Psoas muscle (tissue), 8 donors: ENCODE data around the gene USP11. TPM values are rescaled to one million over a fixed set of nuclear protein-coding genes. Genes with fewer than 3 reads are reported as not detected.

Source experiments
- ATAC-seq, 4 donors: fragments of 200-7000 bp; cut with Tn5 transposase; one replicate each; pipeline ENCODE4 v1.9.1; 2020; ENCODE audit warnings: moderate library complexity in 3 of 4, mild to moderate bottlenecking in 2 of 4
- DNase-seq, 2 donors: peaks; one replicate each; pipeline ENCODE4 v3.0.0-alpha.2; 2020
- H3K27ac ChIP-seq: fragments of 200-600 bp; one replicate; pipeline ENCODE4 v1.8.0; 2022
- H3K27me3 ChIP-seq, 3 donors: fragments of 200-600 bp in 1 of 3; one replicate each; pipeline versions ENCODE4 v1.6.1 to v1.8.0; 2013 to 2022; ENCODE audit warnings: low read length in 2 of 3, mild to moderate bottlenecking in 2 of 3, moderate library complexity in 1 of 3; ENCODE audit not compliant: insufficient read depth in 3 of 3
- H3K36me3 ChIP-seq, 2 donors: fragments of 200-600 bp in 1 of 2; one replicate each; pipeline versions ENCODE4 v1.6.1 to v1.8.0; 2013 to 2022; ENCODE audit warnings: low read depth in 1 of 2, mild to moderate bottlenecking in 1 of 2, moderate library complexity in 1 of 2; ENCODE audit not compliant: insufficient read depth in 1 of 2
- H3K4me1 ChIP-seq: fragments of 200-600 bp; one replicate; pipeline ENCODE4 v1.8.0; 2022
- H3K4me3 ChIP-seq: fragments of 200-600 bp; one replicate; pipeline ENCODE4 v1.8.0; 2022; ENCODE audit warnings: mild to moderate bottlenecking
- H3K9me3 ChIP-seq: fragments of 200-600 bp; one replicate; pipeline ENCODE4 v1.8.0; 2022
- CTCF ChIP-seq: fragments of 200-600 bp; IDR thresholded peaks from one replicate; pipeline ENCODE4 v1.8.0; 2022; ENCODE audit warnings: antibody characterized with exemption
- WGBS, 3 donors: extraction: QIAGEN DNeasy Blood & Tissue Kit; methylation state at CpG; one replicate each; pipeline versions ENCODE4 v1.1.6 to v1.1.7; 2013; 5-methylcytosine and 5-hydroxymethylcytosine counted together
- intact Hi-C, 2 donors: fragments of 100-400 bp; cut with DNase I; formaldehyde crosslinking; loops; one replicate each; pipeline versions ENCODE4 v1.11.0 to v1.14.2; 2022
- polyA plus RNA-seq, 3 donors: library from polyadenylated mRNA; stranded (reverse); fragments of 200-250 nt; gene quantifications; one replicate each; pipeline ENCODE4 v1.2.3, GENCODE V29; 2013
- total RNA-seq, 4 donors: library from RNA; stranded (reverse); fragmentation: NEBNext Ultra II Directional in 2 of 4; extraction: Animal tissue kit (Norgen Biotek cat#: 25700) in 2 of 4; gene quantifications; one replicate each; pipeline versions ENCODE4 v1.2.1 to v1.2.4, GENCODE V29; 2021 to 2023
- donor health status: healthy with polysubstance abuse.
- donor health status: DM: no; HTN: no; CAD: no; lungs with moderate emphysema.
- donor health status: Bipolar disorder and iron deficiency.
- donor health status: healthy.
- donor health status: DM: yes; HTN: yes; CAD: no.
- donor health status: DM: no; HTN: no; CAD: no.
- donor health status: DM: no; HTN: no; CAD: no.
- donor health status: DM: yes; HTN: yes; CAD: no.

The USP11 gene
- total and polyA plus RNA-seq, 7 donors: 16.1 to 50.7 (median 30.7) TPM

GRCh38 chrX:47231167-47231566 lies 1.6 kb upstream of the USP11 start:
- WGBS, 3 donors: 68 to 84% (median 73%) methylated on average over 2 of the region's 2 CpGs
- H3K27me3 ChIP-seq: no peaks in the 10 kb centered on the region
- H3K9me3 ChIP-seq: no peaks in the 10 kb centered on the region
- TF ChIP-seq CTCF: no peak
- peaks cover 5% of the 10 kb centered on the region for H3K4me1 ChIP-seq
- intact Hi-C loops: no loop called here
- peaks cover 0 to 37% of the 10 kb centered on the region in 2 donors for H3K36me3 ChIP-seq
- no peak overlapping the region for H3K4me3 ChIP-seq
- ATAC-seq: no peak
- DNase-seq: no peak
- no peak overlapping the region for H3K27ac ChIP-seq

- intact Hi-C loops: loop anchor here (2.0 kb wide), 1 partner anchor 13 kb away; the partner anchor contains the start of gene CDK16 (in 2 of the 2)
- Histone ChIP-seq H3K9me3 (no peaks in the 10 kb centered on the region), H3K4me1 (peaks cover 5% of the 10 kb centered on the region), H3K4me3 (peak overlapping the region; percentile 71), H3K27ac (peak overlapping the region; percentile 91), H3K27me3 (no peaks in the 10 kb centered on the region), H3K36me3 (peaks cover 0 to 26% of the 10 kb centered on the region in 2 donors)
- no peak for TF ChIP-seq CTCF
- 66 to 71% (median 68%) methylated on average over 8 of the region's 8 CpGs for WGBS, 3 donors
- ATAC-seq (no peak), DNase-seq (no peak)
Measured at GRCh38 chrX:47232197-47232802, 509 bp upstream of the USP11 start.

DNA sequence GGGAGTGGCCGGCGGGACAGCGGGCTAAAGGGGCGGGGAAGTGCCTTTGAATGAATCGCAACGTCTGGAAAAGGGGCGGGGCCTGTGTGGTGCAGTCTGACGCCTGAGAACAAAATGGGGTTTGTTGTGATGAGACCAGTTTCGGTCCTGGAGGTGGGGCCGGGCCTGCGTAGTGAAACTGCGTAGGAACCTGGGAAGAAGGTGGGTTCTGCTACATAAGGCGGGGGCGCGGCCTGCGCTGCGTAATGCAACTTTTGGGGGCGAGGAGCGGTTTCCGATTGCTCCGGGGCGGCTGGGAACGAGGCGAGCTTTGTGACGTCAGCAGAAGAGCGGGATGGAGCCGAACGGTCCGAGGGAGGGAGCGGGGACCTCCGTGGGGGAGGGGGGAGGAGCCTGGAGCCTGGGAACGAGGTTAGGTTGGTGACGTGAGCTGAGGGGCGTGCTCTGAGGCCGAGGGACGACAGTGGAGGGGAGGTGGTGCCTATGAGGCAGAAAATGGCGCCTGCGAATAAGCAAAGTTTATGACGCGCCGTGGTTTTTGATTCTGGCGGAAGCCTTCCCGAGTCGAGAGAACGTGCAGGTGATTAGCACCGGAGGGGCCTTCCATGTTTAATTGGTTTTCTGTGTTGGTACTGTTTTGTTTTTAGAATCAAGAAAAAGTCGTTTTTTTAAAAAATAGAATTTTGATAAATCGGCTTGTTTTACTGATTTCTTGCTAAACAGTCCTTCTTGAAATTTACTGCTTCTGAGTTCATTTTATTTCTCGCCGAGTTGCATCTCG lies 714 bp downstream of the USP11 start:
- 0 to 11% (median 0%) methylated on average over 31 to 51 of the region's 51 CpGs for WGBS, 3 donors
- ATAC-seq: peak; percentile 90 to 95 (median 92)
- intact Hi-C loops: loop anchor here (2.0 kb wide), 1 partner anchor 15 kb away; the partner anchor contains the start of gene CDK16 (in 2 of the 2)

DNA sequence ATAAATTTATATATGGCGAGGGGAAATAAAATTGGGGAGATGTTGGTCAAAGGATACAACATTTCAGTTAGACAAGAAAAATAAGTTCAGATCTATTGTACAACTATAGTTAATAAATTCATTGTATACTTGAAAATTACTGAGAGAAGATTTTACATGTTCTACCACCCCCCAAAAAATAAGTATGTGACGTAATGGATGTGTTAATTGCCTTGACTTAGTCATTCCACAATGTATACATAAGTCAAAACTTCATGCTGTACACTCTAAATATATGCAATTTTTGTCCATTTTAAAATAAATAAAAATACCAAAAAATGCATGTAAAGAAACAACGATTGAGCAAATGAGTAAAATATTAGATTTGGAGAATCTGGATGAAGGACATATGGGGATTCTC lies 1.8 kb downstream of the USP11 start:
- Histone ChIP-seq H3K27me3 (no peaks in the 10 kb centered on the region), H3K36me3 (peaks cover 0 to 6% of the 10 kb centered on the region in 2 donors), H3K4me3 (peak overlapping the region; percentile 71), H3K9me3 (no peaks in the 10 kb centered on the region), H3K4me1 (peaks cover 5% of the 10 kb centered on the region), H3K27ac (peak overlapping the region; percentile 91)
- intact Hi-C loops: no loop called here
- WGBS, 3 donors: 51 to 74% (median 57%) methylated on average over 3 of the region's 3 CpGs
- ATAC-seq: no peak
- TF ChIP-seq CTCF: no peak
- no peak for DNase-seq

More for the DNA sequence above, 714 bp downstream of the USP11 start:
- H3K4me1 ChIP-seq: peaks cover 5% of the 10 kb centered on the region
- H3K4me3 ChIP-seq: peak overlapping the region; percentile 71
- H3K36me3 ChIP-seq: peaks cover 0 to 13% of the 10 kb centered on the region in 2 donors
- peak overlapping the region; percentile 91 for H3K27ac ChIP-seq
- TF ChIP-seq CTCF: no peak
- no peaks in the 10 kb centered on the region for H3K9me3 ChIP-seq
- H3K27me3 ChIP-seq: no peaks in the 10 kb centered on the region
- DNase-seq: peak; percentile 90 to 98
